NB4 (cell line): Measurements from ENCODE around the gene KSR2.

Experiments used
- MYC ChIP-seq: IDR thresholded peaks from 2 replicates; pipeline ENCODE4 v1.6.1; 2011; ENCODE audit warnings: low read depth, low read length
- POLR2A ChIP-seq: IDR thresholded peaks from 2 replicates; pipeline ENCODE4 v1.6.1; 2011; ENCODE audit warnings: mild to moderate bottlenecking; ENCODE audit not compliant: insufficient read length; ENCODE audit errors: extremely low read depth
- TF ChIP-seq, protein P1 (sequence below): IDR thresholded peaks from one replicate; pipeline ENCODE4 v1.5.1; 2012; ENCODE audit warnings: low read depth, low read length
- TF ChIP-seq, protein P2 (sequence below): IDR thresholded peaks from 2 replicates; pipeline ENCODE4 v1.6.1; 2011; ENCODE audit warnings: low read depth, low read length

DNA sequence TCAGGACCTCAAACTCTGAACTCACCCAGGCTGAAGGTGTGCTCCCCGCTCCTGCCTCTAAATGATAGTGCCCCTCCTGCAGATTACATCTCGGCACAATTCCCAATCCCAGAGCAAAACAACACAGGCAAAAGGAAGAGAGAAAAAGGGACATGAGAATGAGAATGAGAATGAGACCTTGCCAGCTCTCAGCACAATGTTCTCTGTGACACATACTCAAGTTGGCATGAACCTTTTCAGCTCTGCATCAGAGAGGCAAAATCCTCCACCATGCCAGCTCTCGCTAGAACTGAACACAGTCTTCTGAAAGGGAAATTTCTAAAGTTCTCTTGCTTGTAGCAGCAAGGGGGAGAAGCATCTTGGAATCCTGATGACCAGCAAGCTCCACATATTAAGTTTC, 84.6 kb downstream of the KSR2 start:
- TF ChIP-seq, protein P1, sequence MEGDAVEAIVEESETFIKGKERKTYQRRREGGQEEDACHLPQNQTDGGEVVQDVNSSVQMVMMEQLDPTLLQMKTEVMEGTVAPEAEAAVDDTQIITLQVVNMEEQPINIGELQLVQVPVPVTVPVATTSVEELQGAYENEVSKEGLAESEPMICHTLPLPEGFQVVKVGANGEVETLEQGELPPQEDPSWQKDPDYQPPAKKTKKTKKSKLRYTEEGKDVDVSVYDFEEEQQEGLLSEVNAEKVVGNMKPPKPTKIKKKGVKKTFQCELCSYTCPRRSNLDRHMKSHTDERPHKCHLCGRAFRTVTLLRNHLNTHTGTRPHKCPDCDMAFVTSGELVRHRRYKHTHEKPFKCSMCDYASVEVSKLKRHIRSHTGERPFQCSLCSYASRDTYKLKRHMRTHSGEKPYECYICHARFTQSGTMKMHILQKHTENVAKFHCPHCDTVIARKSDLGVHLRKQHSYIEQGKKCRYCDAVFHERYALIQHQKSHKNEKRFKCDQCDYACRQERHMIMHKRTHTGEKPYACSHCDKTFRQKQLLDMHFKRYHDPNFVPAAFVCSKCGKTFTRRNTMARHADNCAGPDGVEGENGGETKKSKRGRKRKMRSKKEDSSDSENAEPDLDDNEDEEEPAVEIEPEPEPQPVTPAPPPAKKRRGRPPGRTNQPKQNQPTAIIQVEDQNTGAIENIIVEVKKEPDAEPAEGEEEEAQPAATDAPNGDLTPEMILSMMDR, result no peak
- TF ChIP-seq POLR2A, result no peak
- no peak for TF ChIP-seq MYC
- TF ChIP-seq, protein P2, sequence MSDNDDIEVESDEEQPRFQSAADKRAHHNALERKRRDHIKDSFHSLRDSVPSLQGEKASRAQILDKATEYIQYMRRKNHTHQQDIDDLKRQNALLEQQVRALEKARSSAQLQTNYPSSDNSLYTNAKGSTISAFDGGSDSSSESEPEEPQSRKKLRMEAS, result no peak
